Loucy (cell line): ENCODE data around the gene PPP1R3D.

Source experiments
- H2AFZ ChIP-seq: fragments of 200-600 bp; sonication (generic); 2 replicates; pipeline ENCODE4 v1.6.0; 2016; ENCODE audit warnings: antibody characterized with exemption, mild to moderate bottlenecking, low read length, moderate library complexity
- H3F3A ChIP-seq: fragments of 200-600 bp; 2 replicates; pipeline ENCODE4 v1.6.0; 2016; ENCODE audit warnings: antibody characterized with exemption, low read depth, mild to moderate bottlenecking
- H3K27me3 ChIP-seq: fragments of 200-600 bp; sonication (generic); 2 replicates; pipeline ENCODE4 v1.6.1; 2014; ENCODE audit warnings: low read length, mild to moderate bottlenecking; ENCODE audit not compliant: insufficient read depth, poor library complexity, severe bottlenecking
- H3K36me3 ChIP-seq: fragments of 200-600 bp; sonication (generic); 2 replicates; pipeline ENCODE4 v1.6.1; 2016; ENCODE audit warnings: low read length; ENCODE audit not compliant: insufficient read depth
- H3K4me1 ChIP-seq: fragments of 200-600 bp; sonication (generic); 2 replicates; pipeline ENCODE4 v1.5.1; 2014; ENCODE audit warnings: low read length, mild to moderate bottlenecking; ENCODE audit not compliant: insufficient read depth, poor library complexity, severe bottlenecking
- H3K4me2 ChIP-seq: fragments of 200-600 bp; sonication (generic); 2 replicates; pipeline ENCODE4 v1.6.0; 2014; ENCODE audit warnings: antibody characterized with exemption, low read length, low read depth, mild to moderate bottlenecking; ENCODE audit not compliant: poor library complexity, severe bottlenecking
- H3K4me3 ChIP-seq: fragments of 200-600 bp; sonication (generic); 2 replicates; pipeline ENCODE4 v1.5.1; 2014; ENCODE audit warnings: low read length, mild to moderate bottlenecking, mixed read lengths; ENCODE audit not compliant: poor library complexity, severe bottlenecking
- H3K79me2 ChIP-seq: fragments of 200-600 bp; sonication (generic); 2 replicates; pipeline ENCODE4 v1.6.1; 2014; ENCODE audit warnings: low read length; ENCODE audit not compliant: insufficient read depth
- H3K9ac ChIP-seq: fragments of 200-600 bp; sonication (generic); 2 replicates; pipeline ENCODE4 v1.6.0; 2014; ENCODE audit warnings: mild to moderate bottlenecking, low read depth, low read length, moderate library complexity; ENCODE audit not compliant: poor library complexity, severe bottlenecking
- H3K9me2 ChIP-seq: fragments of 200-600 bp; sonication (generic); replicated peaks from 2 replicates; pipeline ENCODE4 v1.6.1; 2016; ENCODE audit warnings: low read depth, low read length, mixed read lengths
- H3K9me3 ChIP-seq: fragments of 200-600 bp; sonication (generic); 2 replicates; pipeline ENCODE4 v1.6.1; 2014; ENCODE audit warnings: mild to moderate bottlenecking, antibody characterized with exemption, low read length, low read depth; ENCODE audit not compliant: insufficient read depth
- H4K20me1 ChIP-seq: fragments of 200-600 bp; sonication (generic); 2 replicates; pipeline ENCODE4 v1.6.0; 2014; ENCODE audit warnings: antibody characterized with exemption, low read length, mild to moderate bottlenecking; ENCODE audit not compliant: insufficient read depth, poor library complexity, severe bottlenecking
- EZH2phosphoT487 ChIP-seq: fragments of 200-600 bp; IDR thresholded peaks from 2 replicates; pipeline ENCODE4 v1.6.1; 2018; ENCODE audit warnings: antibody characterized with exemption, mild to moderate bottlenecking, moderate library complexity, borderline replicate concordance
- TF ChIP-seq, protein P1 (sequence below): fragments of 200-600 bp; sonication (generic); conservative IDR thresholded peaks from 2 replicates; pipeline ENCODE4 v1.5.1; 2014; ENCODE audit warnings: mild to moderate bottlenecking, antibody characterized with exemption, low read length

PPP1R3D gene

GRCh38 chr20:59983076-59983475 is 43.0 kb upstream of the PPP1R3D start:
- Histone ChIP-seq H3F3A (no peaks in the 10 kb centered on the region), H3K9me3 (no peaks in the 10 kb centered on the region), H3K4me3 (no peak overlapping the region), H2AFZ (no peak overlapping the region), H3K79me2 (no peaks in the 10 kb centered on the region), H3K27me3 (no peaks in the 10 kb centered on the region), H3K9me2 (no peaks in the 10 kb centered on the region), H4K20me1 (no peaks in the 10 kb centered on the region), H3K4me1 (peaks cover 2% of the 10 kb centered on the region), H3K9ac (no peak overlapping the region), H3K4me2 (no peak overlapping the region), H3K36me3 (no peaks in the 10 kb centered on the region)
- TF ChIP-seq, protein P1, sequence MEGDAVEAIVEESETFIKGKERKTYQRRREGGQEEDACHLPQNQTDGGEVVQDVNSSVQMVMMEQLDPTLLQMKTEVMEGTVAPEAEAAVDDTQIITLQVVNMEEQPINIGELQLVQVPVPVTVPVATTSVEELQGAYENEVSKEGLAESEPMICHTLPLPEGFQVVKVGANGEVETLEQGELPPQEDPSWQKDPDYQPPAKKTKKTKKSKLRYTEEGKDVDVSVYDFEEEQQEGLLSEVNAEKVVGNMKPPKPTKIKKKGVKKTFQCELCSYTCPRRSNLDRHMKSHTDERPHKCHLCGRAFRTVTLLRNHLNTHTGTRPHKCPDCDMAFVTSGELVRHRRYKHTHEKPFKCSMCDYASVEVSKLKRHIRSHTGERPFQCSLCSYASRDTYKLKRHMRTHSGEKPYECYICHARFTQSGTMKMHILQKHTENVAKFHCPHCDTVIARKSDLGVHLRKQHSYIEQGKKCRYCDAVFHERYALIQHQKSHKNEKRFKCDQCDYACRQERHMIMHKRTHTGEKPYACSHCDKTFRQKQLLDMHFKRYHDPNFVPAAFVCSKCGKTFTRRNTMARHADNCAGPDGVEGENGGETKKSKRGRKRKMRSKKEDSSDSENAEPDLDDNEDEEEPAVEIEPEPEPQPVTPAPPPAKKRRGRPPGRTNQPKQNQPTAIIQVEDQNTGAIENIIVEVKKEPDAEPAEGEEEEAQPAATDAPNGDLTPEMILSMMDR = no peak
- TF ChIP-seq EZH2phosphoT487 = no peak

DNA sequence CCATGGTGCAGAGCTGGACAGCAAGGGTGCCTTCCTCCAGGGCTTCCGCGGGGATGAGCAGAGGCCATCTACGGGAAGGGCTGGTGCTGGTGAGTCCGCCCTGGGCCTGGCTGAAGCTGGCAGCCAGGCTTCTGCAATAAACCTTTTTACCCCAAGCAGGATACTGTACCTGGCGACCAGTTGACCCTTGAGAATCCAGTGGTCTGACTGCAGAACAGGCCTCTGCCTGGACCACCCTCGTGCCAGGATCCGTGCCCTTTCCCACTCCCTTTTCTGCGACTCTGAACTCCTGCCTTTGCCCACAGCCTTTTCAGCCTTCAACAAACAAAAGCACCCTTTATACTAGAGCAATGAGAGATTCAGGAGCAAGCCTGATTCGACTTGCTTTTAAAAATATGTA is 37.0 kb upstream of the PPP1R3D start:
- H3K4me3 ChIP-seq = no peak overlapping the region
- H3K9ac ChIP-seq = no peak overlapping the region
- H3F3A ChIP-seq = no peaks in the 10 kb centered on the region
- no peaks in the 10 kb centered on the region for H4K20me1 ChIP-seq
- no peak overlapping the region for H2AFZ ChIP-seq
- no peaks in the 10 kb centered on the region for H3K4me1 ChIP-seq
- no peaks in the 10 kb centered on the region for H3K36me3 ChIP-seq
- no peaks in the 10 kb centered on the region for H3K79me2 ChIP-seq
- no peaks in the 10 kb centered on the region for H3K9me2 ChIP-seq
- TF ChIP-seq EZH2phosphoT487 = no peak
- TF ChIP-seq, protein P1 = no peak
- H3K27me3 ChIP-seq = no peaks in the 10 kb centered on the region
- H3K9me3 ChIP-seq = no peaks in the 10 kb centered on the region
- H3K4me2 ChIP-seq = no peak overlapping the region

DNA sequence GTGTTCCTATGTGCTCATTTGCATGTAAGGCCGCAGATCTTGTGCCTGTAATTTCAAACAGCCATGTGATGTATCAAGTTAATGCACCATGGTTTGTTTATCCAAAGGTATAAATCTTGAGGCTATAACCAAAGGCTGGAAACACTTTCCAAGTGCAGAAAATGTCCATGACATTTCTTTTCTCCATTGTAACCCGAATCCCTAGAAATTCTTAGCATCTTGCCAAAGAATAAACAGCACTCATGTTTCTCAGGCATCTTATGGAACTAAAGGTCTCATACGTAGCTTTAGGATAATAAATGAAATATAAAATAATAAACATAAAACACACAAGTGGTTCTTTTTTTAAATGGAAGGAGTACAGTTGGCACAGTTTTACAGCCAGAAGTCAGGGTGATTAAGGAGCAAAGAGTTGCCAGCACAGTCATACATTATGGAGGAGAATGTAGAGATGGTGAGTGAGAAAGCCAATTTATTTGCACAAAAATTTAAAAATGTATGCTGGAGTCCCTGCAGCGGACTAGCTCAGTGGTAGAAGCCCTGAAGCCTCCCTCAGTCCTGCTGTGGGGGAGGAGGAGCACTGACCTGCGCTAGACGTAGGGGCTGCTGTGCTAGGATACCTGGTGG is 36.2 kb upstream of the PPP1R3D start:
- Histone ChIP-seq H4K20me1 (no peaks in the 10 kb centered on the region), H3K4me2 (no peak overlapping the region), H3K27me3 (no peaks in the 10 kb centered on the region), H3K4me1 (no peaks in the 10 kb centered on the region), H3K79me2 (no peaks in the 10 kb centered on the region), H3F3A (no peaks in the 10 kb centered on the region), H3K9me3 (no peaks in the 10 kb centered on the region), H3K9me2 (no peaks in the 10 kb centered on the region), H3K4me3 (no peak overlapping the region), H3K36me3 (no peaks in the 10 kb centered on the region), H3K9ac (no peak overlapping the region), H2AFZ (no peak overlapping the region)
- no peak for TF ChIP-seq EZH2phosphoT487
- TF ChIP-seq, protein P1 = no peak
